IMR-90 (cell line): ENCODE measurements around the gene MNDA.

Experiments
- BHLHE40 ChIP-seq: fragments of 150-350 bp; IDR thresholded peaks from 2 replicates; pipeline ENCODE4 v1.6.1; 2016; ENCODE audit warnings: mild to moderate bottlenecking, low read depth, low read length
- CEBPB ChIP-seq: IDR thresholded peaks from 2 replicates; pipeline ENCODE4 v1.6.1; 2012; ENCODE audit warnings: low read depth, low read length, improper control_type of control experiment
- CHD1 ChIP-seq: IDR thresholded peaks from 2 replicates; pipeline ENCODE4 v1.6.1; 2012; ENCODE audit warnings: low read depth, low read length, improper control_type of control experiment
- FOS ChIP-seq: fragments of 150-350 bp; IDR thresholded peaks from 2 replicates; pipeline ENCODE4 v1.6.1; 2016; ENCODE audit warnings: low read depth, low read length
- MAZ ChIP-seq: IDR thresholded peaks from 2 replicates; pipeline ENCODE4 v1.6.1; 2012; ENCODE audit warnings: low read depth, mild to moderate bottlenecking, low read length, improper control_type of control experiment, moderate library complexity, borderline replicate concordance
- MXI1 ChIP-seq: IDR thresholded peaks from 2 replicates; pipeline ENCODE4 v1.6.1; 2012; ENCODE audit warnings: low read depth, mild to moderate bottlenecking, low read length, moderate library complexity, borderline replicate concordance
- NFE2L2 ChIP-seq: fragments of 150-350 bp; IDR thresholded peaks from 2 replicates; pipeline ENCODE4 v1.6.1; 2016; ENCODE audit warnings: low read depth, mild to moderate bottlenecking, low read length
- POLR2A ChIP-seq: IDR thresholded peaks from 2 replicates; pipeline ENCODE4 v1.6.1; 2012; ENCODE audit warnings: mild to moderate bottlenecking, low read depth, low read length
- RAD21 ChIP-seq: IDR thresholded peaks from 2 replicates; pipeline ENCODE4 v1.6.1; 2012; ENCODE audit warnings: low read length, improper control_type of control experiment
- RCOR1 ChIP-seq: IDR thresholded peaks from 2 replicates; pipeline ENCODE4 v1.6.1; 2012; ENCODE audit warnings: mild to moderate bottlenecking, low read length, improper control_type of control experiment; ENCODE audit not compliant: insufficient replicate concordance
- TF ChIP-seq, protein P1 (sequence below): conservative IDR thresholded peaks from 2 replicates; pipeline ENCODE4 v1.5.1; 2012; ENCODE audit warnings: mild to moderate bottlenecking, low read depth, low read length, improper control_type of control experiment

GRCh38 chr1:158814970-158815369, 16.2 kb upstream of the MNDA start:
- no peak for TF ChIP-seq RCOR1
- TF ChIP-seq, protein P1, sequence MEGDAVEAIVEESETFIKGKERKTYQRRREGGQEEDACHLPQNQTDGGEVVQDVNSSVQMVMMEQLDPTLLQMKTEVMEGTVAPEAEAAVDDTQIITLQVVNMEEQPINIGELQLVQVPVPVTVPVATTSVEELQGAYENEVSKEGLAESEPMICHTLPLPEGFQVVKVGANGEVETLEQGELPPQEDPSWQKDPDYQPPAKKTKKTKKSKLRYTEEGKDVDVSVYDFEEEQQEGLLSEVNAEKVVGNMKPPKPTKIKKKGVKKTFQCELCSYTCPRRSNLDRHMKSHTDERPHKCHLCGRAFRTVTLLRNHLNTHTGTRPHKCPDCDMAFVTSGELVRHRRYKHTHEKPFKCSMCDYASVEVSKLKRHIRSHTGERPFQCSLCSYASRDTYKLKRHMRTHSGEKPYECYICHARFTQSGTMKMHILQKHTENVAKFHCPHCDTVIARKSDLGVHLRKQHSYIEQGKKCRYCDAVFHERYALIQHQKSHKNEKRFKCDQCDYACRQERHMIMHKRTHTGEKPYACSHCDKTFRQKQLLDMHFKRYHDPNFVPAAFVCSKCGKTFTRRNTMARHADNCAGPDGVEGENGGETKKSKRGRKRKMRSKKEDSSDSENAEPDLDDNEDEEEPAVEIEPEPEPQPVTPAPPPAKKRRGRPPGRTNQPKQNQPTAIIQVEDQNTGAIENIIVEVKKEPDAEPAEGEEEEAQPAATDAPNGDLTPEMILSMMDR, result no peak
- no peak for TF ChIP-seq FOS
- TF ChIP-seq POLR2A, result no peak
- no peak for TF ChIP-seq MXI1
- no peak for TF ChIP-seq CHD1
- TF ChIP-seq MAZ, result no peak
- TF ChIP-seq BHLHE40, result no peak
- TF ChIP-seq CEBPB, result no peak
- TF ChIP-seq NFE2L2, result no peak
- no peak for TF ChIP-seq RAD21
